ENCODE results near the gene BTBD2.

BTBD2 gene

GRCh38 chr19:1944916-1945561 lies 70.5 kb downstream of the BTBD2 start:
- FAIRE-seq = no peak

GRCh38 chr19:1944088-1944915 lies 71.2 kb downstream of the BTBD2 start:
- FAIRE-seq = no peak
- no peak for DNase-seq (ENCODE audit: insufficient read length, low spot score)

More at GRCh38 chr19:1944916-1945561, 70.5 kb downstream of the BTBD2 start:
- no peak for DNase-seq (ENCODE audit: insufficient read length, low spot score)

- no peak for DNase-seq (ENCODE audit: insufficient read length, low spot score)
- no peak for FAIRE-seq
These were observed 71.8 kb downstream of the BTBD2 start for GRCh38 chr19:1943661-1944087.

- FAIRE-seq (no peak), DNase-seq (ENCODE audit: insufficient read length, low spot score) (no peak)
These were observed 72.5 kb downstream of the BTBD2 start for GRCh38 chr19:1942934-1943555.

DNA sequence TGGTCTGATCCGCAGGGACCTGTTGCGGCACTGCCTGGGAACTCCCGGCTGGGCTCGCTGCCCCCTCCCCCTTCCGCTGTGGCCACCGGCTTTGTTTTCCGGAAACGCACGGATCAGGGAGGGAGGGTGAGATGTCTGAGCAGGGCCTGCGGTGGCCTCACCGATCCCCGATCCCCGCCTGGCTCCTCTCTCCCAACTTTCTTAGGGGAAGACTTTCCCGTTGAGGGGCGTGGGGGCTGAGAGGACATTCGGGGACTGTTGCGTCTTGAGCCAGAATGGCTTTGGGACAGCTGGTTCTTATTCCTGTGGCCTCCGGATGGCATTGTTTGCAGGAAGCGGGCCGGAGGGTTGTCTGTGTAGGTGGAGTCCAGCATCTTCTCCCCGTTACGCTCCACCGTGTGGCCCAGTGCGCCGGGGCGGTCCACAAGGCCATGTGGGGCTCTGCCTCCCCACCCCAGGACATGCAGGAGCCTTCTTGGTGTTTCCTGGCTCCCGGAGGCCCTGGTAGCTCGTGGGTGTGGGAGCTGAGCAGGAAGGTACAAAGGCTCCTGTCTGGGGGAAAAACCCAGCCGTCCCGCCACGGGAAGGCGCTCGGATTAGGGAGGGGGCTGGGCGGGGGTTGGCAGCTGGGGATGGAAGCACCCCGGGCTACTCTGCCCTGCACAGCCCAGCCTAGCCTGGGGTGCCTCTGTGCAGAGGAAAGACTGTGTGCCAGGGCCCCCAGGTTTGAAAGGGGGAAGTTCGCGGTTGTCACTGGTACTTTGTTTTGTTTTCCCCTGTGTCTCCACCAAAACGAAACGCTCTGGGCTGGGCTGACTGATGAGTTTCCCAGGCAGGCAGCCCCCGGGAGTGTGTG lies 73.2 kb downstream of the BTBD2 start:
- DNase-seq (ENCODE audit: insufficient read length, low spot score) = peak; percentile 60
- FAIRE-seq = peak; percentile 26

GRCh38 chr19:1941146-1942077 lies 74.1 kb downstream of the BTBD2 start, which contains the start of gene CSNK1G2:
TSS of gene CSNK1G2 (plus strand) at chr19:1941172. CDS start at chr19:1969773, 28,601 bp downstream.
- DNase-seq (ENCODE audit: insufficient read length, low spot score) (no peak), FAIRE-seq (no peak)

DNA sequence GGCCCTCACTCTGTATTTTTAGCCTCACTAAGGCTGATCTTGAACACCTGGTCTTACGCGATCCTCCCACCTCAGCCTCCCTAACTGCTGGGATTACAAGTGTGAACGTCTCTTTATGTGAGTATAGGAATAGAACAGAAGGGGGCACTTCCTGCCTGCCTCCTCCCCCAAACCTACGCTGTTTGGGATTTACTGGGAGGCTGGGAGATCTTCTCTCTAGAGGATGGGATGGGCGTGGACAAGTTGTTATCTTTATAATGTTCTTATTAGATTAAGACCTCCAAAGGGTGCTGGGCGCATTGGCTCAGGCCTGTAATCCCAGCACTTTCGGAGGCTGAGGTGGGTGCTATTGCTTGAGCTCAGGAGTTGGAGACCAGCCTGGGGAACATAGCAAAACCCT lies 77.4 kb downstream of the BTBD2 start:
- FAIRE-seq = no peak
- DNase-seq (ENCODE audit: insufficient read length, low spot score) = no peak

- FAIRE-seq (no peak), DNase-seq (ENCODE audit: insufficient read length, low spot score) (no peak)
These were observed 78.5 kb downstream of the BTBD2 start for GRCh38 chr19:1936916-1937610.

DNA sequence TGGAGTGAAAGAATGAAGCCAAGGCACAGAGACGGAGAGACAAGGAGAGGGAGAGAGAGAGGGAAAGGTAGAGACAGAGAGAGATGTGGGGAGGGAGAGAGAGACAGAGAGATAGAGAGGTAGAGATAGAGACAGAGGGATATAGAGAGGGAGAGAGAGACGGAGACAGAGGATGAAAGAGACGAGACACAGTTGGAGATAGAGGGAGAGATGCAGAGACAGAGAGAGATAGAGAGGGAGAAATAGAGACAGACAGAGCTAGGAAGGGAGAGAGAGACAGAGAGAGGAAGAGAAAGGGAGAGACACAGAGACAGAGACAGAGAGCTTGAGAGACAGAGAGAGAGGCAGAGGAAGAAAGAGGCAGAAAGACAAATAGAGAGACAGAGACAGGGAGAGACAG lies 79.1 kb downstream of the BTBD2 start:
- no peak for DNase-seq (ENCODE audit: insufficient read length, low spot score)
- FAIRE-seq = no peak

DNA sequence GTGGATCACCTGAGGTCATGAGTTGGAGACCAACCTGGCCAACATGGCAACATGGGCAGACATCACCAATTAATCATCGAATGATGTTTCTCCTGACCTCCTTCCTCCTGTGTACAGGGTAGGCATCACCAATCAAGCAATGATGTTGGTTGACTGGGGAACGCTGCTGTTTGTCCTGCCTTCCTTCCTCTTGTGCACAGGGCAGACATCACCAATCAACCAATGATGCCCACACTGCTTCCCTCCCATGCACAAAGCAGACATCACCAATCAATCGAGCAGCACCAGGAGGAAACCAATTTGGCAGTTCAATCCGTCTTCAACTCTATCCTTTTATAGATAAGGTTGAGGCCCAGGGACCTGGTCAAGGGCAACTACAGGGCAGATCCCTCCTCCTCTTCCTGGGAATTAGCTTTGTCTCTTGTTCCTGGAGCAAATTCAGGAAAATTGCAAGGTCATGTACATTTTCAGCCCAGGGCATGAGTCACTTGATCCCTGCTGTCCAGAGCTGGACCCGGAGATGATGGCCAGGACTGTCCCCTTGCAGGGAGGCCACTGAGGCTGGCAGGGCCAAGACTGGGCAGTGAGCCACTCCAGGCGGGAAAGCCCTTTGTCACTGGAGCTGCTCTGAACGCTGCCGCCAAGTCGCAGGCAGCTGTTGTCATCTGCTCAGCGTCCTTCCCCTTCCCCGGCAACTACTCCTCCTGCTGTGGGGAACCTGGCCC lies 79.9 kb downstream of the BTBD2 start:
- DNase-seq (ENCODE audit: insufficient read length, low spot score) (no peak), FAIRE-seq (peak; percentile 44)

Measured in HTR-8/SVneo (cell line).